IPS DF 6.9 (cell line): Measurements from ENCODE around the gene PGS1.

ENCODE experiments used
- DNase-seq: peaks from one replicate; pipeline ENCODE4 v3.0.0-alpha.2; 2013; ENCODE audit warnings: low read depth, low spot score
- H3K27ac ChIP-seq: one replicate; pipeline ENCODE4 v1.5.1; 2013; ENCODE audit warnings: low read length, control low read depth
- H3K27me3 ChIP-seq: 2 replicates; pipeline ENCODE4 v1.6.1; 2013; ENCODE audit warnings: mild to moderate bottlenecking, low read length; ENCODE audit not compliant: control insufficient read depth, insufficient read depth
- H3K36me3 ChIP-seq: 2 replicates; pipeline ENCODE4 v1.6.1; 2013; ENCODE audit warnings: low read length; ENCODE audit not compliant: control insufficient read depth, insufficient read depth
- H3K4me1 ChIP-seq: 2 replicates; pipeline ENCODE4 v1.6.1; 2013; ENCODE audit warnings: low read length; ENCODE audit not compliant: control insufficient read depth, insufficient read depth
- H3K4me3 ChIP-seq: 2 replicates; pipeline ENCODE4 v1.5.1; 2013; ENCODE audit warnings: mild to moderate bottlenecking, low read length
- H3K9me3 ChIP-seq: 2 replicates; pipeline ENCODE4 v1.6.1; 2013; ENCODE audit warnings: low read length, inconsistent platforms; ENCODE audit not compliant: control insufficient read depth, insufficient read depth
- WGBS: extraction: QIAGEN DNeasy Blood & Tissue Kit; methylation state at CpG from one replicate; pipeline ENCODE4 v1.1.7; 2013; ENCODE audit warnings: mixed read lengths, missing lambda C conversion rate; ENCODE audit not compliant: insufficient read length, insufficient coverage; 5-methylcytosine and 5-hydroxymethylcytosine counted together

Gene PGS1

GRCh38 chr17:78375401-78376151, 2.9 kb upstream of the PGS1 start:
- Histone ChIP-seq H3K36me3 (no peaks in the 10 kb centered on the region), H3K27ac (no peak overlapping the region), H3K4me3 (no peak overlapping the region), H3K4me1 (peaks cover 4% of the 10 kb centered on the region; the same call in 1 of the 2 replicates), H3K27me3 (no peaks in the 10 kb centered on the region), H3K9me3 (no peaks in the 10 kb centered on the region)
- WGBS, result no CpG with 5 or more reads among the region's 9 CpGs
- DNase-seq, result no peak

GRCh38 chr17:78376161-78376560, 2.3 kb upstream of the PGS1 start:
- WGBS, result no CpG with 5 or more reads among the region's 5 CpGs
- Histone ChIP-seq H3K27me3 (no peaks in the 10 kb centered on the region), H3K36me3 (no peaks in the 10 kb centered on the region), H3K4me3 (no peak overlapping the region), H3K4me1 (peaks cover 5% of the 10 kb centered on the region; the same call in 1 of the 2 replicates), H3K27ac (no peak overlapping the region), H3K9me3 (no peaks in the 10 kb centered on the region)
- no peak for DNase-seq

- no peaks in the 10 kb centered on the region for H3K36me3 ChIP-seq
- DNase-seq, result no peak
- no CpG with 5 or more reads among the region's 14 CpGs for WGBS
- H3K4me1 ChIP-seq, result peaks cover 8% of the 10 kb centered on the region; the same call in 1 of the 2 replicates
- no peak overlapping the region for H3K27ac ChIP-seq
- H3K27me3 ChIP-seq, result no peaks in the 10 kb centered on the region
- no peaks in the 10 kb centered on the region for H3K9me3 ChIP-seq
- H3K4me3 ChIP-seq, result no peak overlapping the region
These were observed 608 bp upstream of the PGS1 start for GRCh38 chr17:78377858-78378224.

GRCh38 chr17:78379131-78379491, 662 bp downstream of the PGS1 start:
- no peak for DNase-seq

GRCh38 chr17:78380370-78380769, 1.9 kb downstream of the PGS1 start:
- no CpG with 5 or more reads among the region's 5 CpGs for WGBS

More at GRCh38 chr17:78379131-78379491, 662 bp downstream of the PGS1 start:
- no peaks in the 10 kb centered on the region for H3K27me3 ChIP-seq
- no peak overlapping the region for H3K27ac ChIP-seq
- peak overlapping the region; percentile 77; the same call in 1 of the 2 replicates for H3K4me3 ChIP-seq
- peaks cover 9% of the 10 kb centered on the region; the same call in 1 of the 2 replicates for H3K4me1 ChIP-seq
- H3K36me3 ChIP-seq, result no peaks in the 10 kb centered on the region
- WGBS, result no CpG with 5 or more reads among the region's 7 CpGs
- no peaks in the 10 kb centered on the region for H3K9me3 ChIP-seq

GRCh38 chr17:78381601-78382232, 3.3 kb downstream of the PGS1 start:
- DNase-seq, result no peak

More at GRCh38 chr17:78380370-78380769, 1.9 kb downstream of the PGS1 start:
- Histone ChIP-seq H3K27ac (no peak overlapping the region), H3K27me3 (no peaks in the 10 kb centered on the region), H3K36me3 (no peaks in the 10 kb centered on the region), H3K9me3 (no peaks in the 10 kb centered on the region), H3K4me3 (no peak overlapping the region), H3K4me1 (peaks cover 5% of the 10 kb centered on the region)
- DNase-seq, result no peak

GRCh38 chr17:78383725-78384471, 5.4 kb downstream of the PGS1 start:
- no peak for DNase-seq
- no peaks in the 10 kb centered on the region for H3K9me3 ChIP-seq
- no peak overlapping the region for H3K27ac ChIP-seq
- WGBS, result no CpG with 5 or more reads among the region's 15 CpGs
- peaks cover 7% of the 10 kb centered on the region for H3K4me1 ChIP-seq
- H3K27me3 ChIP-seq, result no peaks in the 10 kb centered on the region
- H3K36me3 ChIP-seq, result no peaks in the 10 kb centered on the region
- H3K4me3 ChIP-seq, result no peak overlapping the region

More at GRCh38 chr17:78381601-78382232, 3.3 kb downstream of the PGS1 start:
- Histone ChIP-seq H3K27me3 (no peaks in the 10 kb centered on the region), H3K4me1 (peaks cover 7% of the 10 kb centered on the region), H3K27ac (no peak overlapping the region), H3K4me3 (no peak overlapping the region), H3K36me3 (no peaks in the 10 kb centered on the region), H3K9me3 (no peaks in the 10 kb centered on the region)
- no CpG with 5 or more reads among the region's 12 CpGs for WGBS

GRCh38 chr17:78384479-78385175, 6.2 kb downstream of the PGS1 start:
- H3K27ac ChIP-seq, result no peak overlapping the region
- H3K27me3 ChIP-seq, result no peaks in the 10 kb centered on the region
- no peaks in the 10 kb centered on the region for H3K36me3 ChIP-seq
- peaks cover 7% of the 10 kb centered on the region for H3K4me1 ChIP-seq
- WGBS, result no CpG with 5 or more reads among the region's 23 CpGs
- H3K9me3 ChIP-seq, result no peaks in the 10 kb centered on the region
- no peak overlapping the region for H3K4me3 ChIP-seq
- no peak for DNase-seq

GRCh38 chr17:78387977-78388941, 9.8 kb downstream of the PGS1 start:
- H3K36me3 ChIP-seq, result peaks cover 1% of the 10 kb centered on the region; the same call in 1 of the 2 replicates
- H3K4me1 ChIP-seq, result peaks cover 9% of the 10 kb centered on the region
- H3K27me3 ChIP-seq, result no peaks in the 10 kb centered on the region
- no peak overlapping the region for H3K4me3 ChIP-seq
- no peaks in the 10 kb centered on the region for H3K9me3 ChIP-seq
- no peak overlapping the region for H3K27ac ChIP-seq
- no CpG with 5 or more reads among the region's 10 CpGs for WGBS
- DNase-seq, result no peak
